GM19025 (cell line): ENCODE measurements around the gene ITIH3.

ENCODE experiments used
- ATAC-seq: cut with Tn5 transposase; IDR thresholded peaks from one replicate; pipeline ENCODE4 v1.9.1; 2021; ENCODE audit warnings: mild to moderate bottlenecking, low read depth, moderate library complexity; ENCODE audit not compliant: unreplicated experiment

Gene ITIH3

DNA sequence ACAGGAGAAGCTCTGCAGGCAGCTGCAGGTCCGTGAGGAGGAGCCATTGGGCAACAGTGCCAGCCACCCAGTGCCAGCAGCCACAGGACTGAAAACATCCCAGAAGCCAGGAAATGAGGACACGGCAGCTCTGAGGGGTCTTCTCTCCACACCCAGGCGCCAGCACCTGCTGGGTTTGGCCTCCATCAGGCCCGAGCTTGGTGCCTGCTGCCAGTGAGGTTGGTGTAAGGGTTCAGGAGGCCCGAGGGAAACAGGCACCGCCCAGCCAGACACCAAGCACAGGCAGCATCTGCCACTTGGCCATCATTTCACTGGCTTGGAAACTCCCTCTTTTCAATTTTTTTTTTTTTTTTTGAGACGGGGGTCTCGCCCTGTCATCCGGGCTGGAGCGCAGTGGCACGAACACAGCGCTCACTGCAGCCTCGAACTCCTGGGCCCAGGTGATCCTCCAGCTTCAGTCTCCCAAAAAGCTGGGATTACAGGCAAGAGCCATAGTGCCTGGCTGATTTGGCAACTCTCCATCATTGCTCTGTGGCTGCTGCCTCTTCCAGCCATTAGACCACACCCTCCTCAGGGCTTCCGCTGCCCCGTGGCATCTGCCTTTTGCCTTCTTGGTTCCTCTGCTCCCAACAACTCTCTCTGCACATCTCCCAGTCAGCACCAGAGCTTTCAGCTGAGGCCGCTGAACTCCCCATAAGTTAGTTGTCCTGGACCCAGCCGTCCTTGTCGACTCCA, 1.5 kb upstream of the ITIH3 start:
- no peak for ATAC-seq

DNA sequence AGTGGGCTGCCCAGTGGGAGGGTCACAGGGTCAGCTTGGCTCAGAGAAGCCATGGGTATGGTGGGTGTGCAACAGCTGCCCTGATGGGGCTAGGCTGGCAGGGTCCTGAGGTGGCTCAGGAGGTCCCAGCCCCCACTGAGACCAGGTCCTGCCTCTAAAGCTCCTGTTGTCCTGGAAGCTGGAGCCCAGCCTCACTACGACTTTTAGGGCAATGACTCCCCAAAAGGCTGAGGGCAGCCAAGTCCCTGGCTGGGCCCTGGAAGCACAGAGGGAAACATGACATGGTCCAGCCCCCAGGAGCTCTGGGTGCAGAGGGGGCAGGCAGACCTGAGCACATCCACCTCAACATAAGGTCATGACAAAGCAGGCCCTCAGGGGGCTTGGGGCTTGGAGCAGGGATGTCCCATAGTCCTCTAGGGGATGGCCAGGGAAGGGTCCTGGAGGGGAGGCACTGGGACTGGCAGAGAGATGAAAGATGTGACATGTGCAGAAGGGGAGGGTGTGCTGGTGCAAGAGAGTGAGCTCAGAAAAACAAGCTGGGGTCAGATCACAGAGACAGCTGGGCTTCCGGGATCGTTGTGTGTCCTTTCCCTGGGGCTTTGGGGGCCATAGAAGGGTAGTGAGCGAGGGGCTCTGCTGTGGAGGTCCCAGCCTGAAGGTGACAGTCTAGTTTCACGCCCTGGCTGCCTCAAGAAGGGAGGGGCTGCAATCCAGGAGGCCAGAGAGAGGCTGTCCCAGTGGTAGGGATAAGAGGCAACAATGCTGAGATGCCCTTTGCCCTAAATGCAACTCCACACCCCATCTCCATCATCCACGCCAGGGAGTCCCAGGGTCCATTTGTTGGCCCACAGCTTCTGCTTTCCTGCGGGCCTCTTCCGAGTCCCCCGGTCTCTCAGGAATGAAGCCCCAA, 639 bp upstream of the ITIH3 start:
- ATAC-seq, result no peak

DNA sequence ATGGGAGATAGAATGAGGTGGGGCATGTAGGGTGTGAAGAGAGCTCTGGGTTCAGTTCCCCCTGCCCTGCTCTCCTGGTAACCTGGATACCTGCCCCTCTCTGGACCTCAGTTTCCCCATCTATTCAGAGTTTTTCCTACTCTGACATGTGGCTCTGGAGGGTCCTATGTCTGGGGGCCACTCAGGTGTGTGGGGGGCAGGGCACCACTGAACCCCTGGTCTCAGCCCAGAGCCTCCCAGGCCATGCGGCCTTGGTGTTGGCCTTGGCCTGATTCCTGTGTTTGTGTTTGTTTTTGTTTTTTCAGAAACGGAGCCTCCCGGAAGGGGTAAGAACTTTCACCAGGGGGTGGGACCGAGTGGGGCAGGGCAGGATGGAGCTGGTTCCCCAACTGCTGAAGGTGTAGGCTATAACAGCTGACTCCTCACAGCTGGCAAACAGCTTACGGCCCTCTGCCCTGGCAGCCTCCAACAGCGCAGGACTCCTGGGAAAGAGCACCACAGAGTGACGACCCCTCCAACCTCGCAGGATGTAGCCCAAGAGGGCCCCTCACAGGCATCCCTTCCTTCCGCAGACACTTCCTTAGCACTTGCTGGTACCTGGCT, 803 bp downstream of the ITIH3 start:
- no peak for ATAC-seq

DNA sequence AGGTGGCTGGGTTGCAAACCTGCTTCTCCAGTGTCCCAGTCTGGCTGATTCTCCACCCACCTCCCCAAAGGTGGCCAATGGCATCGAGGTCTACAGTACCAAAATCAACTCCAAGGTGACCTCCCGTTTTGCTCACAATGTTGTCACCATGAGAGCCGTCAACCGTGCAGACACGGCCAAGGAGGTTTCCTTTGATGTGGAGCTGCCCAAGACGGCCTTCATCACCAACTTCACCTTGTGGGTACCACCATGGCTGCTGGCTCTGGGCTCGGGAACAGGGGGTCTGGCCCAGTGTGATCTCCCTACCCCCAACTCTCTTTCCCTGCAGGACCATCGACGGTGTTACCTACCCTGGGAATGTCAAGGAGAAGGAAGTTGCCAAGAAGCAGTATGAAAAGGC, 1.8 kb downstream of the ITIH3 start:
- ATAC-seq, result no peak

DNA sequence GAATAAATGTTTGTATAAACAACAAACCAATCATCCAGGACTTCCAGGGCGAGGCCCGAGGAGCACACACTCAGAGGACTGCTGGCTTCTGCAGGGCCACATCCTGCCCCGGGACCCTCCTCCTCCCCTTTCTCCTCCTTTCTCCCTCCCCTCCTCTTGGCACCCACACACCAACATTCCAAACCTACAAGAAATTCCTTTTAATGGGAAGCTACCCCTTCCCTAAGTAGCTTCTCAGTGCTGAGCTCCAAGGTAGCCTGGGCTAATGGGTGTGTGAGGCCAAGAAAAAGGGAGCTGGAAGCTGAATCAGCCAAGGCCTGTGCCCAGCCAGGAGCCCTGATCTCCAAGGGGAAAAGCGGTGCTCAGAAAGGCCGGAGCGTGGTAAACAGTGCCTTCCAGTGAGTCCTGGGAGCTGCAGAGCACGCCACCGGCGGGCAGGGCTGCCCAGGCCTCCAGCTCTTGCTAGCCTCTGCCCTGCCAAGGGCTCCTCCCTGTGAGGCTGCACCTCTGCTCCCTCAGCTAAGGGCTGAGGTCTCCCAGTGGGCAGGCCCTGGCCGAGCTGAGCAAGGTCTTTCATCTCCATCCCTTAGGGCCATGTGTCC, 3.9 kb downstream of the ITIH3 start:
- ATAC-seq, result no peak

DNA sequence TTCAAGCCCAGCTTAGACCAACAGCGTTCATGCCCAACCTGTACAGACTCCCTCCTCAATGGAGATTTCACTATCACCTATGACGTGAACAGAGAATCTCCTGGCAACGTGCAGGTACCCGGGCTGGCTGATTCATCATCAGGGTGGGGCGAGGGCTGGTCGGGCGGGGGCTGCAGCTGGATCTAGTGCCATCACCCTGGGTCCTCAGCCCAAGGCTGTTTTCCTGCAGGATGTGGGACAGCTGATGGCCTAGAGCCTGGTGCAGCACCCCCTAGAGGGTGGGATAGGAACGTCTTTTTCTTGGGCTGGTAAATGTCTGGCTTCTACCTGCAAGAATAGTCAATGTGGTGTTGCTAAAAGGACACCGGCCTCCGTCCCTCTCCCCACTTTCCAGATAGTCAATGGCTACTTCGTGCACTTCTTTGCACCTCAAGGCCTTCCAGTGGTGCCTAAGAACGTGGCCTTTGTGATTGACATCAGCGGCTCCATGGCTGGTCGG, 4.4 kb downstream of the ITIH3 start:
- no peak for ATAC-seq

DNA sequence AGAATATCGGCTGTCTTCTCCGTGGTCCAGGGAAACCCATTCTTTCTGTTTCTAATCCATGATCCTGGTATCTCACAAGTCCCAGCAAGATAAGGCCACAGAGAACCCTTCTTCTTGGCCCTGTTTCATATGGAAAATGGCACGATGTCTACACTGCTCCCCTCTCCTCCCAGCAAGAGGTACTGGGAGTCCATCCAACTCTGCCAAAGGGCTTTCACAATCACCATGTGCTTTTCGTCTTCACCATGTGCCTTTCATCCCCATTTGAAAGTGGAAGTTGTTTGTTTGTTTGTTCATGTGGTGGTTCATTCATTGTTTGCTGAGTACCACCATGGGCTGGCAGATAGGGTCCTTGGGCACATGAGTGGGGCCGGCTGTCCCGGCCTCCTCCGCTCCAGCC, 5.5 kb downstream of the ITIH3 start:
- no peak for ATAC-seq

DNA sequence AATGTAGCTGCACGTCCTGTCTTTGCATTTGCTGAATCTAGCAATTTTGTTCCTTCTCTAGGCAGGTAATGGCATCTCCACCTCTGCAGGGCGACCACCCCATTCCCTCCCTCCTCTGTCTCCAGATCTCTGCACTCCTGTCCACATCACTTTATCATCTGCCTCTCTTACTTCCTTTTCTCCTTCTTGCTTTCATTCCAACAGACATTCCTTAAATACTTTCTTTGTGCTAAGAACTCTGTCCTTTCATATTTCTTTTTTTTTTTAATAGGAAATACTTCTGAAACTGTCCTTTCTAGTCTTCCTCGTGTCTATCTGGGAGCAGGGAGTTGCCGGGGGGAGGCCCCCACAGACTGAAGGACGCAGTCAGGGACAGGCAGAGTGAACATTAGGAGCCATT, 7.2 kb downstream of the ITIH3 start:
- ATAC-seq, result no peak

DNA sequence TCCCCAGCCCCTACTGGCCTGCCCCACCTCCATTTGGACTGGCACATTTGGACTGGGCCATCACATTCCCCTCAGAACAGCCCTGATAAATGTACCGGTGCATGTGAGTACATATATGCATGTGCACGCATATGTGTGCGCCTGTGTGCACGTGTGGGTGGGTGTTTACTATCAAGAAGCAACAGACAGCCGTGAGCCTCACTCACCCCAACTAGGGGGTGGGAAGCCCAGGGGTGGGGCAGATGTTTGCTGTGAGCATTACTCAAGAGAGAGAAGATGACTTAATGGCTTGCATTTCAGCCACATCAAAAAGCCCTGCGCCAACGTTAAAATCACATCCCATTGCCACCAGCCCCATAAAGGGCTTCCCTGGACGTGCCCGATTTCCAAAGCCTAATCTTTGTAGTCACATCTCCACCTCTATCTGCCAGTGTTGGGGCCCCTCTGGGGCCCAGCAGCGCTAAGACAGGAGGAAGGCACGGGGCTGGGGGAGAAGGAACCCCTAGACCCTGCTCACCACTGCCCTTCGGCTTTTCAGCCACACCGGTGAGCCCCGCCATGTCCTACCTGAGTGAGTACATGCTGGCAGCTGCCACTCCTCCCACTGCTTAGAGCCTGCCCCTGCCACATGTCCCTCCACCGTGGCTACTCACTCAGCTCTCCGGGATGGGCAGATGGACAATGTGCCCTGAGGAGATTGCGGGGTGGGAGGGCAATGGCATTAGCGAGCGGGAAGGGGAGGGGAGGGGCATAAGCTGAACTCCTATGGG, 10.9 kb downstream of the ITIH3 start:
- no peak for ATAC-seq

DNA sequence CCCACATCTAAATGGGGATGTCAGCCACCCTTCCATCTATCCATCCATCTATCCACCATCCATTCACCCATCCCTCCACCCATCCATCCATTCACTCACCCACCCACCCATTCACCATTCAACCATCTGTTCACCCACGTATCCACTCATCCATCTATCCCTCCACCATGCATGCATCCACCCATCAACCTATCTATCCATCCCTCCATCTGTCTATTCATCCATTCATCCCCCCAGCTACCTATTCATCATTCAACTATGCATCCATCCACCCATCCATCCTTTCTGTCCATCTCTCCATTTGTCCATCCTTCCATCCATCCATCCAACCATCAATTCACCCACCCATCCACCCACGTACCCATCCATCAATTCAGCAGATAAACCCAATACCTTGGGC, 14.6 kb downstream of the ITIH3 start:
- no peak for ATAC-seq

DNA sequence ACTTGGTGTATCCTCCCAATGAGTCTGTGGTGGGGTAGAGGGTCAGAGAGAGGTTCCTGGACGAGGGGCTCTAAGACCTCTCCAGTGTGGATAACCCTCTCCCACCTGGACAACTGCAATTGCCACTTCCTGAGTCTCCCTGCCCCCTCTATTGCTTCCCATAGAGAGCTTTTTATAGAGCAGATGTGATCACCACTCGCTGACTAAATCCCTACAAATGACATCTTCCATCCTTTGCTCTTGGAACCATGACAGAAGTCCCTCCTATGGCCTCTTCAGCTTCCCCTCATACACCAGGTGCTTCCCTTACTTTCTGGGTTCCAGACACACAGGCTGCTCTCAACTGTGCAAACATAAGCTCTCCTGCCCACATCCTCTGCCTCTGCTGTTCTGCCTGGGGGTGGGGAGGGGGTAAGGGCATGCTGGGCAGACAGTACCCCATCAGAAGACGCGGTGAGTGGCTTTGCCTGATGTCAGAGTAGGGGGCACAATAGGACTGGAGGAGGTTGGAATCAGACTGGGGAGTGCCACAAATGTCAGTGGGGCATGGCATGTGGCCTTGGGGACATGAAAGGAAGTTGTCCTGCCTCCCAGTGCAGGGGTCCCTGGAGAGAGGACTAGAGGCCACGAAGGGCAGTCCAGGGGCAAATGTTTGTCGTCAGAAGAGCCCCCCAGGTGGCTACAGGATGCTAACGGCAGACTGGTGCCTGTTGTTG, 15.2 kb downstream of the ITIH3 start:
- ATAC-seq, result no peak

DNA sequence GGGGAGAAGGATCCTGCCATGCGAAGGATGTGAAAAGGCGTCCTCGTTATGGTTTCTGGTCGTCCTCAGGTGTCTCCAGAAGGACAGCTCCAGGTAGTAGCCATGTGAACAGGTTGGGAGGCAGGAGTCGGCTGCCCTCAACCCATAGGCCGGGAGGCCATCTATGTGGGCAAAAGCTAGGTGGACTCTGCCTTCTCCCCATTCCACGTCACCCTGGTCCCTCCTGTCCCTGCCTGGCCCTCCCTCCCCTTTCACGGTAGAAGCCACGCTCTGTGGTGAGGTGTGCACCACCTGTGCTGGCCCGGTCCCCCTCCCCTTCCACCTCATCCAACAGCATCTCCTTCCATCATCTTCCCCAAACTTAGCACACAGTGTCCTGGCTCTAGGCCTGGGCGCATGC, 16.3 kb downstream of the ITIH3 start:
- no peak for ATAC-seq

DNA sequence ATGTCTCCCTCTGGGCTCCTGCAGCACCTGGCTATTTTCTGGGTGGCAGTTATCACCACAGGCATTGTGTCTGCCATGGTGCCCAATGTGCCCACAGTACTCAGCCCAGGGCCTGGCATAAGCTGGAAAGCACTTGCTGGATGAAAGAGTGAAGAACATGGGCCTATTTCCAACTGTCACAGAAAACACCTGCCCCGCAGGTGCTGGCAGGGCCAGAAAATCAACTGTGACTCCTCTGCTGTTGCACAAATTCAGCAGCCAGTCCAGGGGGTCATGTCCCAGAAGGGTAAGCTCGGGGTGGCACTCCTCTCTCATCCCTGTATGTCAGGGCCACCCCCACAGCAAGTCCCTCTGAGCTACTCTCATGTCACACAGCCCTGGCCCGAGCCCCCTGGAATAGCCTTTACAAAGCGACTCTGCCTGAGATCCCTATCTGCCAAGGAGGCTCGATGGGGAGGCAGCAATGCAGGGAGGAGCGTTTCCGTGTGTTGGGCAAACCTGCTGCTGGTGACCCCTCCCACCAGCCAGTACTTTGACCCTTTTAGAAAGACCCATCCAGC, 16.9 kb downstream of the ITIH3 start:
- no peak for ATAC-seq

DNA sequence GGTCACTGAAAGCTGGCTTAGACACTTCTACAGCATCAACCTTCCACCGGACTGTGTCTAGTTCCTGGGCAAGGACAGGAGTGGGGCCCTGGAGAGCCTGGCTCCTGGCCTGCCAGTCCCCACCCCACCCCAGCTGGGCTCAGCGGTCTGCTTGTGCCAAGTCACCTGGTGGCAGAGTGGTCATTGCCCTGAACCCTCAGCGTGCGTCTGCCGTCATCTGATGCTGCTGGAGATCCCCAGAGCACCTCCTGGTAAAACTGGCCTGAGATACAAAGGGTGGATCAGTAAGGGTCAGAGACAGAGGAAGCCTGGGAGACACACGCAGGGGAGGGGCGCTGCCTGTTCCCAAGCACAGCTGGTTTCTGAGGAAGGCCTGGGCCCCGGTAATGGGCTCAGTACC, 19.2 kb downstream of the ITIH3 start:
- ATAC-seq, result no peak

DNA sequence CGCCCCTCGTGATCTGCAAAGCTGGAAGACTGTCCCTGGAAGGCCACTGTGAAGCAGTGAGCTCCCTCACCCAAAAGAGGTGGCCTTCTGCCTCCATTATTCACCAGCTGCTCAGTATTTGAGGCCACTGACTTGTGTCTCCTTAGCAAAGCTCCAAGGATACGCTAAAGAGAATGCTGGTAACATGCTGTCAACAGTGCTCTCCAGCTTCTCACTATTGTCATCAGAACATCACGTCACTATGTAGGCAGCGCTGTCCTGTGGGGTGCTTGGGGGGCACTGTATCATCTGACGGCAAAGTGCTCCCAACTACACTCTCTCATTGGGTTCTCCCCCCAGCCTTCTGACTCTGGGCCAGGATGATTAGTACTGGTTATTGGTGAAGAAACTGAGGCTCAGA, 21.6 kb downstream of the ITIH3 start:
- ATAC-seq, result no peak

DNA sequence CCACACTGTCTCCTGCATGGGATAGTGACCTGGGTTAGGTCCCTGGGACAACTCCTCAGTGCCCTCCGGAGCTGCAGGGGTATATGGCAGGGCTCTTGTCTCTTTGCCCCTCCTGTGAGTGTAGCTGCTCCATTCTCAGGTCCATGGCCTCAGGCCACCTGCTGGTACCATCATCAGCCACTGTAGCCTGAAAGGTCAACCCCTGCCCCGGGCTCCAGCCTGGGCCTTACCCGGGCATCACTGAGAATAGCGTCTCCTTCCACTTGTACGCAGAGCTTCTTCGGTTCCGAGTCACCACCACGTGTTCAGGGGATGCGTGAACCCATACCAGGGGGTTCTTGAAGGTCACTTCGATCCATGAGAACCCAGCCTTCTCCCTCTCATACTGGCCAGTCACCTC, 22.1 kb downstream of the ITIH3 start:
- ATAC-seq, result no peak

DNA sequence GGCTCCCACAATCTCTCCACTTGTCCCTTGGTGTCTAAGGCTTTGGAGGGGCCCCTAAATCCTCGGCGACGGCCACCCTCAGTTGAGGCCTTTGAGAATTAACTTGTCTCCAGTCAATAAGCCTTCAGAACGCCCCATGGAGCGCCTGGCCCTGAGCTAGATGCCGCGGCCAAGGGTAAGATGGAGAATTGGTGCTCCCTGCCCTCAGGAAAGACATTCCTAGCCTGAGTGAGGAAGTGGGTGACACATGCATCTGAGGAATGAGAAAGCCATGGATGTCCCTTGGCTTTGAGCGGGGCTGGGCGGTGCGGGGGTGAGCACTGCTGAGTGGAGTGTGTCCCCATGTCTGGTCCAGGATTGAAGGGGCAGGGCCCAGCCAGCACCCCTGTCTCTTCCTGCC, 22.6 kb downstream of the ITIH3 start:
- no peak for ATAC-seq

DNA sequence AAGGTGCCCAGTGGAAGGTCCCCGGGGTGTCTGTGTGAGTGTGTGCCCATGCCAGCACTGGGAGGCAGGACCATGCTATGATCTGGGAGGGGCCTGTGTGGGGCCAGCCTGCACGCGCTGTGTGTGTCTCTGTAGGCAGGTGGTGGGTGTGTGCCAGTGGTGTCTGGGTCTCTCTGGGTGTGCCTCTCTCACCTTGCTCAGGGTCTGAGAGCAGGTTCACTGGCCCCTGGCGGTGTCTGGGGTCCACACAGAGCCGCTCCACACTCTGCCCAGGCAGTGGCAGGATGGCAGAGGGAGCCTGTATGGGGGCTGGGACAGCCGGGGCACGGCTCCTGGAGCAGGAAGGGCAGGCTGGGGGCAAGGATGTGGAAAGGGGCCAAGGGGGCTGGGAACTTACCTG, 23.3 kb downstream of the ITIH3 start:
- no peak for ATAC-seq

DNA sequence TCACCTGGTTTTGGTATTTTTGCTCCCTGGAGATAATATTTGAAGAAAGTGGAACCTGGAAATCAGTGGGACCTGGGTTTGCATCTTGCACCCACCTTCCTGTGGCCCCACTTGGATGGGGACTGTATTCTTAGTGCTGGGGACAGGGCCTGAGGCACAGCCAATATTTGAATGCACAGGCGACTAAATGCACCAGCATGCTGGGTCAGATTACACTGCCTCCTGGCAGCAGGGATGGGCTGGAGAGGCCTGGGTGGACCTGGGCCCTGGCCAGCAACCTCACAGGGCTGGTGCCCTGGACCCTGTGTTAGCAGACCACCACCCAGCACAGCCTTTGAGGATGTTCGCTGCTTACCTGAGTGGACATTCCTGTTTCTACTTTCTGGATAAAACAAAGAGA, 25.3 kb downstream of the ITIH3 start:
- no peak for ATAC-seq
